Calu3 (cell line): ENCODE data around the gene CFD. TPM values are rescaled to one million over a fixed set of nuclear protein-coding genes. Genes with fewer than 3 reads are reported as not detected.
"Not testable (repeated sequence)": the region's sequence is repeated elsewhere in the genome, so short reads cannot be mapped to it uniquely, and the experiment has no call there.

ENCODE experiments used
- BruUV-seq: library from RNA; stranded (reverse); fragments of 400-500 nt; replicated peaks from 2 replicates; lab custom pipeline; 2021; lab: Mats Ljungman, UMichigan
- CTCF ChIA-PET: fragments of 300-600 bp; sonication (Branson Sonifier 250); formaldehyde crosslinking; loops from one replicate; lab custom pipeline; 2022; ENCODE audit warnings: antibody characterized with exemption; lab: Charles Lee
- DNase-seq: peaks from one replicate; pipeline ENCODE4 v3.0.0; 2022
- H3K27ac Mint-ChIP-seq: one replicate; pipeline ENCODE4 v1.8.0; 2022; ENCODE audit warnings: mixed read lengths; ENCODE audit not compliant: unreplicated experiment
- H3K27me3 Mint-ChIP-seq: one replicate; pipeline ENCODE4 v1.8.0; 2022; ENCODE audit warnings: mixed read lengths; ENCODE audit not compliant: unreplicated experiment
- H3K36me3 Mint-ChIP-seq: one replicate; pipeline ENCODE4 v1.8.0; 2022; ENCODE audit warnings: mild to moderate bottlenecking, moderate library complexity, mixed read lengths; ENCODE audit not compliant: insufficient read depth, unreplicated experiment
- H3K4me1 Mint-ChIP-seq: one replicate; pipeline ENCODE4 v1.8.0; 2022; ENCODE audit warnings: mild to moderate bottlenecking, low read depth, mixed read lengths; ENCODE audit not compliant: unreplicated experiment
- H3K4me3 Mint-ChIP-seq: one replicate; pipeline ENCODE4 v1.8.0; 2022; ENCODE audit warnings: mild to moderate bottlenecking, low read depth, moderate library complexity, mixed read lengths; ENCODE audit not compliant: unreplicated experiment
- H3K9me3 Mint-ChIP-seq: one replicate; pipeline ENCODE4 v1.8.0; 2022; ENCODE audit warnings: low read depth, mixed read lengths; ENCODE audit not compliant: unreplicated experiment
- CTCF ChIP-seq: fragments of 200-600 bp; IDR thresholded peaks from one replicate; pipeline ENCODE4 v1.8.0; 2022; ENCODE audit warnings: antibody characterized with exemption; ENCODE audit not compliant: unreplicated experiment
- intact Hi-C: fragments of 100-400 bp; cut with micrococcal nuclease; formaldehyde crosslinking; loops from one replicate; pipeline ENCODE4 v1.10.0; 2022; ENCODE audit not compliant: unreplicated experiment
- total RNA-seq: library from RNA; stranded (reverse); gene quantifications from 2 replicates; pipeline ENCODE4 v1.2.3, GENCODE V29; 2022

CFD gene
- total RNA-seq, 1 experiment from 2014 or later, result 2.3 TPM

- Mint-ChIP-seq H3K36me3 (peaks cover 19% of the 10 kb centered on the region), H3K27me3 (no peaks in the 10 kb centered on the region), H3K9me3 (no peaks in the 10 kb centered on the region), H3K27ac (no peak overlapping the region), H3K4me3 (no peak overlapping the region), H3K4me1 (no peaks in the 10 kb centered on the region)
- DNase-seq, result no peak
- no peak for TF ChIP-seq CTCF
- intact Hi-C loops, result no loop called here
- no TSS peak for BruUV-seq
- CTCF ChIA-PET, result no interaction called here
These were observed 16.6 kb downstream of the CFD start for GRCh38 chr19:876089-876488.

- H3K4me3 Mint-ChIP-seq, result no peak overlapping the region
- CTCF ChIA-PET, result no interaction called here
- no peaks in the 10 kb centered on the region for H3K4me1 Mint-ChIP-seq
- H3K27ac Mint-ChIP-seq, result no peak overlapping the region
- no peak for TF ChIP-seq CTCF
- intact Hi-C loops, result no loop called here
- DNase-seq, result no peak
- H3K27me3 Mint-ChIP-seq, result no peaks in the 10 kb centered on the region
- peaks cover 19% of the 10 kb centered on the region for H3K36me3 Mint-ChIP-seq
- BruUV-seq, result no TSS peak
- no peaks in the 10 kb centered on the region for H3K9me3 Mint-ChIP-seq
These were observed 17.4 kb downstream of the CFD start for GRCh38 chr19:876780-877314.

GRCh38 chr19:877992-878660 lies 18.7 kb downstream of the CFD start:
- H3K9me3 Mint-ChIP-seq, H3K27me3 Mint-ChIP-seq, BruUV-seq, H3K4me1 Mint-ChIP-seq, H3K4me3 Mint-ChIP-seq, DNase-seq, intact Hi-C loops, CTCF ChIA-PET, H3K27ac Mint-ChIP-seq: not testable (repeated sequence)
- peaks cover 11% of the 10 kb centered on the region for H3K36me3 Mint-ChIP-seq

GRCh38 chr19:878751-879561 lies 19.5 kb downstream of the CFD start:
- H3K27me3 Mint-ChIP-seq, BruUV-seq, H3K9me3 Mint-ChIP-seq, H3K27ac Mint-ChIP-seq, DNase-seq, intact Hi-C loops, H3K4me1 Mint-ChIP-seq, H3K4me3 Mint-ChIP-seq: not testable (repeated sequence)
- H3K36me3 Mint-ChIP-seq, result peaks cover 20% of the 10 kb centered on the region
- CTCF ChIA-PET, result interaction anchor here (0.6 to 0.7 kb wide), 2 partner anchors 9 to 372 kb away, joined by 4 to 5 read pairs; no protein-coding TSS in a partner anchor

- Mint-ChIP-seq H3K9me3 (no peaks in the 10 kb centered on the region), H3K4me3 (no peak overlapping the region), H3K36me3 (peaks cover 24% of the 10 kb centered on the region), H3K27ac (no peak overlapping the region), H3K4me1 (no peaks in the 10 kb centered on the region), H3K27me3 (no peaks in the 10 kb centered on the region)
- DNase-seq, result no peak
- CTCF ChIA-PET, result interaction anchor here (0.5 to 0.7 kb wide), 2 partner anchors 127 to 373 kb away, joined by 3 to 4 read pairs; no protein-coding TSS in a partner anchor
- TF ChIP-seq CTCF, result no peak
- no TSS peak for BruUV-seq
- intact Hi-C loops, result no loop called here
These were observed 20.4 kb downstream of the CFD start for GRCh38 chr19:879711-880438.
